HCT116 (cell line): Measurements from ENCODE around the gene STON1.
A peak's percentile ranks its signal among the peaks of the same experiment; 100 is the strongest.

Experiments
- CBX3 ChIP-seq: IDR thresholded peaks from 2 replicates; pipeline ENCODE4 v1.6.1; 2012; ENCODE audit warnings: low read depth
- EZH2 ChIP-seq: fragments of 200-600 bp; sonication (generic); IDR thresholded peaks from 2 replicates; pipeline ENCODE4 v1.6.1; 2017; ENCODE audit warnings: antibody characterized with exemption, mixed run types
- EZH2phosphoT487 ChIP-seq: fragments of 200-600 bp; IDR thresholded peaks from 2 replicates; pipeline ENCODE4 v1.6.1; 2018; ENCODE audit warnings: antibody characterized with exemption, borderline replicate concordance
- POLR2A ChIP-seq: IDR thresholded peaks from 2 replicates; pipeline ENCODE4 v1.7.0; 2011; ENCODE audit warnings: borderline replicate concordance; ENCODE audit not compliant: insufficient read depth, insufficient read length; ENCODE audit errors: extremely low read depth
- POLR2AphosphoS5 ChIP-seq: IDR thresholded peaks from 2 replicates; pipeline ENCODE4 v1.6.1; 2011; ENCODE audit warnings: mild to moderate bottlenecking, low read depth, low read length, moderate library complexity
- RAD21 ChIP-seq: IDR thresholded peaks from 2 replicates; pipeline ENCODE4 v1.6.1; 2012; ENCODE audit warnings: low read depth, mild to moderate bottlenecking
- SIN3A ChIP-seq: IDR thresholded peaks from 2 replicates; pipeline ENCODE4 v1.6.1; 2012; ENCODE audit warnings: low read depth
- SP1 ChIP-seq: IDR thresholded peaks from 2 replicates; pipeline ENCODE4 v1.6.1; 2012; ENCODE audit warnings: low read depth
- YY1 ChIP-seq: IDR thresholded peaks from 2 replicates; pipeline ENCODE4 v1.6.1; 2011; ENCODE audit warnings: low read length, low read depth, moderate library complexity, mild to moderate bottlenecking; ENCODE audit not compliant: insufficient replicate concordance; ENCODE audit errors: extremely low read depth
- TF ChIP-seq, protein P1 (sequence below), 3 experiments: fragments of 200-600 bp in 1 of 3; sonication (generic) in 1 of 3; IDR thresholded peaks in 2 of 3; conservative IDR thresholded peaks in 1 of 3; 2 replicates each; pipeline ENCODE4 v1.5.1; 2012 to 2017; ENCODE audit warnings: low read depth in 2 of 3, low read length in 2 of 3, antibody characterized with exemption in 1 of 3, borderline replicate concordance in 1 of 3, control low read depth in 1 of 3, mild to moderate bottlenecking in 1 of 3, mixed read lengths in 1 of 3, mixed run types in 1 of 3, moderate library complexity in 1 of 3; ENCODE audit not compliant: insufficient read depth in 1 of 3
- TF ChIP-seq, protein P2 (sequence below): IDR thresholded peaks from 2 replicates; pipeline ENCODE4 v1.6.1; 2012

DNA sequence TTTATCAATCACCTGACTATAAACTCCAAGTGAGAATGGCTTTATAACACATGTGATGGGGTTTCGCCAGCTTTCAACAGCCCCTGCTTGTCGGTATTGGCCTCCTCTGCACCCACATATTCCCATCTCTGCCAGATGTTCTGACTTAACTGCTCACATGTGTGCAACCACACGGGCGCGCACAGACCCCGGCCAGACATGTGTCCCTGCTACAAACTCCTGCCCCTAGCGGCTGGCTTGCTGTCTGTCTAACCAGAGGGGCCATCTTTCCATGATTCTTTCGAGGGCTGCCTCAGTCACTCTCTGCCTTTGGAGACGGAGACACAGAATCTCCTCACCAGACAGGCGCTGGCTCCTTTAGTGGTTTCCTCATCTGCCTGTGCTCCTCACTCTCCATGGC is 15.3 kb downstream of the STON1 start:
- TF ChIP-seq SIN3A (no peak), EZH2phosphoT487 (no peak), YY1 (no peak), CBX3 (no peak), SP1 (no peak), EZH2 (no peak), RAD21 (no peak), POLR2A (no peak), POLR2AphosphoS5 (no peak)
- TF ChIP-seq, protein P1, sequence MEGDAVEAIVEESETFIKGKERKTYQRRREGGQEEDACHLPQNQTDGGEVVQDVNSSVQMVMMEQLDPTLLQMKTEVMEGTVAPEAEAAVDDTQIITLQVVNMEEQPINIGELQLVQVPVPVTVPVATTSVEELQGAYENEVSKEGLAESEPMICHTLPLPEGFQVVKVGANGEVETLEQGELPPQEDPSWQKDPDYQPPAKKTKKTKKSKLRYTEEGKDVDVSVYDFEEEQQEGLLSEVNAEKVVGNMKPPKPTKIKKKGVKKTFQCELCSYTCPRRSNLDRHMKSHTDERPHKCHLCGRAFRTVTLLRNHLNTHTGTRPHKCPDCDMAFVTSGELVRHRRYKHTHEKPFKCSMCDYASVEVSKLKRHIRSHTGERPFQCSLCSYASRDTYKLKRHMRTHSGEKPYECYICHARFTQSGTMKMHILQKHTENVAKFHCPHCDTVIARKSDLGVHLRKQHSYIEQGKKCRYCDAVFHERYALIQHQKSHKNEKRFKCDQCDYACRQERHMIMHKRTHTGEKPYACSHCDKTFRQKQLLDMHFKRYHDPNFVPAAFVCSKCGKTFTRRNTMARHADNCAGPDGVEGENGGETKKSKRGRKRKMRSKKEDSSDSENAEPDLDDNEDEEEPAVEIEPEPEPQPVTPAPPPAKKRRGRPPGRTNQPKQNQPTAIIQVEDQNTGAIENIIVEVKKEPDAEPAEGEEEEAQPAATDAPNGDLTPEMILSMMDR (IDR thresholded peaks at IDR 0.05 in 2 of 3, conservative IDR thresholded peaks at IDR 0.05 in 1 of 3; ENCODE audit: borderline replicate concordance in 1 of 3, insufficient read depth in 1 of 3, low read depth in 2 of 3, low read length in 2 of 3), result peak; percentile 5 to 16 (median 13); a peak in 1 of 6 replicates
- TF ChIP-seq, protein P2, sequence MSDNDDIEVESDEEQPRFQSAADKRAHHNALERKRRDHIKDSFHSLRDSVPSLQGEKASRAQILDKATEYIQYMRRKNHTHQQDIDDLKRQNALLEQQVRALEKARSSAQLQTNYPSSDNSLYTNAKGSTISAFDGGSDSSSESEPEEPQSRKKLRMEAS, result no peak
